T1000 (cell line): ENCODE measurements around the gene RSPRY1.
A peak's percentile ranks its signal among the peaks of the same experiment; 100 is the strongest.
"Not testable (repeated sequence)": the region's sequence is repeated elsewhere in the genome, so short reads cannot be mapped to it uniquely, and the experiment has no call there.

ENCODE experiments used
- DNase-seq: peaks from one replicate; lab custom pipeline; 2025; ENCODE audit warnings: mixed read lengths; lab: John Stamatoyannopoulos, UW

RSPRY1 gene

DNA sequence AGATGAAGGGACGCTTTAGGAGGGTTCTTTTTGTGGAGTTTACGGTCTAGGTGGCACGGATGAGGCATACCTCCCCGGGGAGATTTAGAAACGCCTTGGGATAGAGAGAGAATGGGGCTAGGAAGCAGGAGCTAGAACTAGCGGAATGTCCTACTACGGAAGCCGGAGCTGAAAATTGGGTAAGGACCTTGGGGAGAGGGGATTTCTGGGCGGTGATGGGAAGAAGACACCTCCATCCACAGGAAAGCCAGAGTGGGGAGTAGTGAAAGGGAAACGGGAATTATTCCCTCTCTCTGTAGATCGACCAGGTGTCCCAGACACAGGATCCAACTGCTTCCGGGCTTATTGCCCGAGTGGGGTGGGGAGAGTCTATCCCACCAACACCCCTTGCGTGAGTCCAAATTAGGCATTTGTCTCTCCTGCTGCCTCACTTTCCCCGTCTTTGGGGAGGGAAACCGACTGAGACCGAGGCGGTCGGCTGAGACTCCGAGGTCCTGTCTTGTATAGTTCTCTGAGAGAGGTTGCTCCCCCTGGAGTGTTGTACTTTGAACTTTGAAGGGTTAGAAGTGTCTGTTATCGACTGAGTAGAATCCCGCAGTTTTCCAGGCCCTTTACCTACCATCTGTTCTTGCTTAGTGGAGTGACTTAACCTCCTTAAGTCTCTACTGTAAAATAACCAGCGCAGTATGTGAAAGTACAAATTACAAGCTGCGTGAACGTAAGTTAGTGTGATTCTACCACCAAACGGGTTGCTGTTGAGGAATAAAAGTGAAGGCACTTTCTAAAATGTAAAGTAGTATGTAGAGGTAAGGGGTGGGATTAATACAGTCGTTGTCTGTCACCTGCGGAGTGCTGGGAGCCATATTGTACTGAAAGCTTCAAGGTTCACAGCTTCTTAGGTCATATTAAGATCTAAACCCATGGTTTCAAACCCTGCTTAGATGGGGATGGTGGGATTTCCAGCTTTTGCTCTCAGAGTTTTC, 1.0 kb downstream of the RSPRY1 start:
- DNase-seq = peak; percentile 25

GRCh38 chr16:57187902-57188710, 2.0 kb downstream of the RSPRY1 start:
- DNase-seq = not testable (repeated sequence)

- DNase-seq = no peak
Observed at GRCh38 chr16:57188711-57189002, 2.5 kb downstream of the RSPRY1 start.

- not testable (repeated sequence) for DNase-seq
Observed at GRCh38 chr16:57189527-57189926, 3.4 kb downstream of the RSPRY1 start.

DNA sequence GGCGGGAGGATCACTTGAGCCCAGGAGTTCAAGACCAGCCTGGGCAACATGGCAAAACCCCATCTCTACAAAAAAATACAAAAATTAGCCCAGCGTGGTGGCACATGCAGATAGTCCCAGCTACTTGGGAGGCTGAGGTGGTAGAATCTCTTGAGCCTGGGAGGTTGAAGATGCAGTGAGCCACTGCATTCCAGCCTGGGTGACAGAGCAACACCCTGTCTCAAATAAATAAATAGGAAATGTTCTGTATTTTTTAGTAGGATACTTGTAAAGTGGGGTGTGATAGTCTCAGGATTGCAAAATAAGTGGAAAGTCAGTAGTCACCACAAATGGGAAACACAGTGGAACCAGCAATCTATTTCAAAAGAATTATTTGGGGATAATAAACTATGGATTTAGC, 4.0 kb downstream of the RSPRY1 start:
- no peak for DNase-seq

DNA sequence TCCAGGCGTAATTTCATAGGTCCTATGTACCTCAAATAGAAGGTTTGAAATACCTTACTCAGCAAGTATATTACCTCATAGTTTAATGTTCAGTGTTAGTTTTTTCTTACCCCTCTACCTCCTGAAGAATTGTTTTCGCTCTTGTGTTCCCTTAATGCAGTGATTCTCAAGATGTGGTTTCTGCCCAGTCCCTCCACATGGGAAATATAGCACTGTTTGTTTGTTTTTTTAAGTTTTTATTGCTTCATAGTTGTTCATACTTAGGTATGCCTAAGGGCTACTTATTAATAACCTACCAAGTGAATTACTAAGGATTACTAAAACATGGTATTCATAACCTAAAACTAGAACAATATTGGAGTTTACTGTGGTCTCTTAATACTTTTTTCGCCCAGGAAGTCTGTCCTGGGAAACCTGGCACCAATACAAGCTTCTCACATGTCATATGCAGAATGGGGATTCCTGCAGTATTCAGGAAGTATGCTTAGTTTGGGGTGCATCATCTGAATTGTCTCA, 5.0 kb downstream of the RSPRY1 start:
- no peak for DNase-seq

DNA sequence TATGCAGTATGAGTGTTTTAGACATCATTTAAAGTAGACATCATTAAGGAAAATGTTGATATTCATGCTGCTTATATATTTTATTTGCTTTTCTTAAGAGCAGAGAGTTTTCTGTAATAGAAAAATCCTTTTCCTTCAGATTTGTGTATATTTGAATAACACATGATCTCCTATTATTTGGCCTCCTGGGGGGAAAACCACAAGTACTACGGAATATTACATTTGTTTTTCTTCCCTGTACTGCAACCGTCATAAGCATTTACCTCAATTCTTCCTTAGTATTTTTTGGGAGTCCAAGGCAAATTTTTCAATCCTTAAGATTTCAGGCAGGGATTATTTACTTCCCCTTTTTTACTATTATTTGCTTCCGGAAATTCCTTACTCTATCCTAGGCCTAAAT, 6.0 kb downstream of the RSPRY1 start:
- no peak for DNase-seq

- DNase-seq = no peak
Observed at GRCh38 chr16:57192720-57193486, 6.8 kb downstream of the RSPRY1 start.

GRCh38 chr16:57194512-57194911, 8.4 kb downstream of the RSPRY1 start:
- DNase-seq = no peak

DNA sequence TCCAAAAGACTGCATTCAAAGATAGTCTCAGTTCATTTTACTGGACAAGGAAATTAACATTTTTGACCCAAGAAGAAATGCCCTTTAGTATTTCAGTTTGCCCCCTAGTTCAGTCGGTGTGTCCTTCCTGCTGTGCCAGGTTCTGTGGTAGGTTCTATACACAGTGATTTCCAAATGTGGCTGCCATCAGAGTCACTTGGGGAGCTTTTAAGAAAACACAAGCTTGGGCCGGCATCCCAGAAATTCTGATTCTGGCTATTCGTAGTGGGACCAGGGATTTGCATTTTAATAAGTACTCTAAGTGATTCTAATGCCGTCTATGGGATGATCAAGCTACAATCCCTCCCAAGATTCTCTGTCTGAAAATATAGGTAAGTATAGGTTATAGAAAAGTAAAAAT, 10.2 kb downstream of the RSPRY1 start:
- no peak for DNase-seq

DNA sequence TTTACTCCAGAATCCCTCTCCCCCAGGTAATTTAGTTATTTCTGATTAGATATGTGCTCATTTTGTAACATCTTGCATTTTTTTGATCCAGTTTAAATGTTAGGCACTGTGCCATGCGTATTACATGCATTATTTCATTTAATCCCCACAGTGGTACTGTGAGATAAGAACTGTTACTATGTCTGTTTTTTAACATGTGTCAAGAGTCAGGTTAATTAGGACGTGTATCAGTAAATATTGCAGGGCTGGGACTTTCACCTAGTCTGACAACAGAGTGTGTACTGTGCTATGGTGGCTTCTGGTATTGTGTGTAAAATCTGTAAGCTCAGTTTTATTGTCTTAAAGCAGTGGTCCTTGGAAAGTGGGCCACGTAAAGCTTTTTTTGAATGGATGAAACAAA, 10.6 kb downstream of the RSPRY1 start:
- no peak for DNase-seq

- DNase-seq = not testable (repeated sequence)
Observed at GRCh38 chr16:57200321-57200720, 14.2 kb downstream of the RSPRY1 start.

DNA sequence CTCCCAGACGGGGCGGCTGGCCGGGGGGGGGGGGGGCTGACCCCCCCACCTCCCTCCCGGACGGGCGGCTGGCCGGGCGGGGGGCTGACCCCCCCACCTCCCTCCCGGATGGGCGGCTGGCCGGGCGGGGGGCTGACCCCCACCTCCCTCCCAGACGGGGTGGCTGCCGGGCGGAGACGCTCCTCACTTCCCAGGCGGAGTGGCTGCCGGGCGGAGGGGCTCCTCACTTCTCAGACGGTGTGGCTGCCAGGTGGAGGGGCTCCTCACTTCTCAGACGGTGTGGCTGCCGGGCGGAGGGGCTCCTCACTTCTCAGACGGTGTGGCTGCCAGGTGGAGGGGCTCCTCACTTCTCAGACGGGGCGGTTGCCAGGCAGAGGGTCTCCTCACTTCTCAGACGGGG, 14.8 kb downstream of the RSPRY1 start:
- not testable (repeated sequence) for DNase-seq

GRCh38 chr16:57202095-57202886, 16.2 kb downstream of the RSPRY1 start:
- no peak for DNase-seq

- DNase-seq = no peak
Observed at GRCh38 chr16:57203451-57203850, 17.3 kb downstream of the RSPRY1 start.

DNA sequence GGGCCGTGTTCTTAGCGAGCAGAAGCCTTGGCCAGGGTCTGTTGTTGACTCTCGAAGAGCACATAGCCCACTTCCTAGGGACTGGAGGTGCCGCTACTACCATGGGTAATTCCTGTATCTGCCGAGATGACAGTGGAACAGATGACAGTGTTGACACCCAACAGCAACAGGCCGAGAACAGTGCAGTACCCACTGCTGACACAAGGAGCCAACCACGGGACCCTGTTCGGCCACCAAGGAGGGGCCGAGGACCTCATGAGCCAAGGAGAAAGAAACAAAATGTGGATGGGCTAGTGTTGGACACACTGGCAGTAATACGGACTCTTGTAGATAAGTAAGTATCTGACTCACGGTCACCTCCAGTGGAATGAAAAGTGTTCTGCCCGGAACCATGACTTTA, 18.5 kb downstream of the RSPRY1 start:
- DNase-seq = no peak

GRCh38 chr16:57208926-57209325, 22.8 kb downstream of the RSPRY1 start:
- DNase-seq = no peak

GRCh38 chr16:57209780-57210179, 23.7 kb downstream of the RSPRY1 start:
- no peak for DNase-seq

DNA sequence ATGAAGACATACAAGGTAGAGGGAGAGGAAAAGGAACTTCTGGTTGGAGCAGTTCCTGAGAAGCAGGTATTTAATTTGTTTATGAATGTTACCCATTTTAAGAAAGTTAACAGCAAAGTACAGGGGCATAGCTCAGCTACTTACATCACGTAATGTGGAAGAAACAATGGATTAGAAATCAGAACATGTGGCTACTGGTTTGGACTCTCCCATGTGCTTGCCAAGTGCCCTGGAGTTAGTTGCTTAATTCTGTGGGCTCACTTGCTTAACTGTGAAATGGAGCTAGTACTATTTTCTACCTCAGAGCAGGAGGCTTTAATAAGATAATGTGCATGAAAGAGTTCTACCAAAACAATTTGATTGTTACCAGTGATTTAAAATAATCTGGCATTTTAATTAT, 27.3 kb downstream of the RSPRY1 start:
- no peak for DNase-seq

- no peak for DNase-seq
Observed at GRCh38 chr16:57216968-57217367, 30.8 kb downstream of the RSPRY1 start.

DNA sequence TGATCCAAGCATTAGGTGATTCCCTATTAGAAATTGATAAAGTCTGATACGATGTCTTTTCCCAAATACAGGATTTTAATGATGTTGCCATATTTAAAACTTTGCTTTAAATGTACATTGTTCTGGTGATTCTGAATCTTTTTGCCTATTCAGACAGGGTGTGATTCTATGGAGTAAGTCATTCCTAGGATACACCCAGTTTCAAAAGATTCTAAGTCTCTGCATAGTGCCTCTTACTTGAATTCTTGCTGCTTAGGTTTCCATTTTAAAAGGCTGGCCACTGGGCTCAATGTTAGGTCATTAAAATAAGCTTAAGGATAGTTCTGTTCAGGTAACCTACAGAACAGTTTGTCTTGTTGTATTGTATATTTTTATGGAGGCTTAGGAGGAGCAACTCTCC, 36.9 kb downstream of the RSPRY1 start:
- DNase-seq = no peak
